ENCODE results near the gene LRCH3. TPM values are rescaled to one million over a fixed set of nuclear protein-coding genes. Genes with fewer than 3 reads are reported as not detected.

Gene LRCH3
- total and polyA plus RNA-seq, 12 donors, result 7.1 to 33.2 (median 26.3) TPM

GRCh38 chr3:197866035-197866434 is 75.0 kb downstream of the LRCH3 start:
- DNase-seq (no peak), ATAC-seq (no peak)
- Histone ChIP-seq H3K36me3 (peaks cover 0 to 90% (median 32%) of the 10 kb centered on the region in 9 donors), H3K27me3 (no peaks in the 10 kb centered on the region), H3K4me1 (no peaks in the 10 kb centered on the region), H3K4me3 (no peak overlapping the region), H3K27ac (no peak overlapping the region), H3K9me3 (no peaks in the 10 kb centered on the region)
- 95 to 98% methylated on average over 6 of the region's 6 CpGs for WGBS, 2 donors
- TF ChIP-seq CTCF (IDR thresholded peaks at IDR 0.05), result no peak
- intact Hi-C loops (cut with DNase I), result no loop called here

DNA sequence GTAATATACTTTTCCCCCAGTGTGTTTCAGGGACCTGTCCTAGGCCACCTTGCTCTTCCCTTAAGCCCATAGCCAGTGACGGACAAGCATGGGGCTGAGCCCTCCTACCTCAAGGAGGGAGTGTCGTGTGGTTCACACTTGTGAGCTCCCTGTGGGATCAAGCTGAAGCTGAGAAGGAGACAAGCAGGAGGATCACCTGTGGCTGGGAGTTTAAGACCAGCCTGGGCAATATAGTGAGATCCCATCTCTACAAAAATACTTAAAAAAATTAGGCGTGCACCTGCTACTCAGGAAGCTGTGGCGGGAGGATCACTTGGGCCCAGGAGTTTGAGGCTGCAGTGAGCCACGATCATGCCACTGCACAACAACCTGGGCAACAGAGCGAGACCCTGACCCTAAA is 82.3 kb downstream of the LRCH3 start:
- Histone ChIP-seq H3K27ac (no peak overlapping the region), H3K9me3 (no peaks in the 10 kb centered on the region), H3K36me3 (peaks cover 0 to 90% (median 55%) of the 10 kb centered on the region in 9 donors), H3K4me1 (peaks cover 0 to 7% (median 0%) of the 10 kb centered on the region in 9 donors), H3K27me3 (no peaks in the 10 kb centered on the region), H3K4me3 (no peak overlapping the region)
- WGBS, 2 donors, result 97 to 98% methylated on average over 6 of the region's 6 CpGs
- TF ChIP-seq CTCF (IDR thresholded peaks at IDR 0.05), result no peak
- intact Hi-C loops (cut with DNase I), result no loop called here
- DNase-seq (no peak), ATAC-seq (no peak)

DNA sequence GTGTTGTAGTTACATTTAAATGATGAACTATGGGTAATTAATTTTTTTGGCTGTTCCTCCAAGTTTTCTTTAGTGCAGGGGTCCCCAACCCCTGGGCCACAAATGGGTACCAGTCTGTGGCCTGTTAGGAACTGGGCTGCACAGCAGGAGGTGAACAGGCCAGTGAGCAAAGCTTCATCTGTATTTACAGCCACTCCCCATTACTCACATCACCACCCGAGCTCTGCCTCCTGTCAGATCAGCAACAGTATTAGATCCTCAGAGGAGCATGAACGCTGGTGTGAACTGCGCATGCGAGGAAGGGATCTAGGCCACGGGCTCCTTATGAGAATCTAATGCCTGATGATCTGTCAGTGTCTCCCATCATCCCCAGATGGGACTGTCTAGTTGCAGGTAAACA is 83.0 kb downstream of the LRCH3 start:
- no peak overlapping the region for H3K27ac ChIP-seq
- WGBS, 2 donors, result 92 to 95% methylated on average over 5 of the region's 5 CpGs
- TF ChIP-seq CTCF (IDR thresholded peaks at IDR 0.05), result no peak

GRCh38 chr3:197874653-197875052 is 83.6 kb downstream of the LRCH3 start:
- no peak for TF ChIP-seq CTCF (IDR thresholded peaks at IDR 0.05)
- Histone ChIP-seq H3K4me1 (peaks cover 0 to 7% (median 0%) of the 10 kb centered on the region in 9 donors), H3K9me3 (no peaks in the 10 kb centered on the region), H3K36me3 (peaks cover 0 to 95% (median 59%) of the 10 kb centered on the region in 9 donors), H3K27ac (no peak overlapping the region), H3K4me3 (no peak overlapping the region), H3K27me3 (no peaks in the 10 kb centered on the region)
- no peak for DNase-seq
- WGBS, 2 donors, result 84 to 87% methylated on average over 6 of the region's 6 CpGs
- ATAC-seq, result no peak
- intact Hi-C loops (cut with DNase I), result no loop called here

More for the DNA sequence above, 83.0 kb downstream of the LRCH3 start:
- H3K4me1 ChIP-seq, result peaks cover 0 to 7% (median 0%) of the 10 kb centered on the region in 9 donors
- H3K27me3 ChIP-seq, result no peaks in the 10 kb centered on the region
- DNase-seq (no peak), ATAC-seq (no peak)
- no peaks in the 10 kb centered on the region for H3K9me3 ChIP-seq
- no peak overlapping the region for H3K4me3 ChIP-seq
- H3K36me3 ChIP-seq, result peaks cover 0 to 90% (median 58%) of the 10 kb centered on the region in 9 donors
- intact Hi-C loops (cut with DNase I), result no loop called here

Measured in heart right ventricle (tissue), 16 donors.